ENCODE measurements around the gene BATF2. TPM values are rescaled to one million over a fixed set of nuclear protein-coding genes. Genes with fewer than 3 reads are reported as not detected.
A peak's percentile ranks its signal among the peaks of the same experiment; 100 is the strongest.

The BATF2 gene
- total and polyA plus RNA-seq, 9 of the 15 experiments (the other 6 are each of a cell fraction or from before 2014, with no cell fraction given): 1.7 to 8.9 (median 6.4) TPM

DNA sequence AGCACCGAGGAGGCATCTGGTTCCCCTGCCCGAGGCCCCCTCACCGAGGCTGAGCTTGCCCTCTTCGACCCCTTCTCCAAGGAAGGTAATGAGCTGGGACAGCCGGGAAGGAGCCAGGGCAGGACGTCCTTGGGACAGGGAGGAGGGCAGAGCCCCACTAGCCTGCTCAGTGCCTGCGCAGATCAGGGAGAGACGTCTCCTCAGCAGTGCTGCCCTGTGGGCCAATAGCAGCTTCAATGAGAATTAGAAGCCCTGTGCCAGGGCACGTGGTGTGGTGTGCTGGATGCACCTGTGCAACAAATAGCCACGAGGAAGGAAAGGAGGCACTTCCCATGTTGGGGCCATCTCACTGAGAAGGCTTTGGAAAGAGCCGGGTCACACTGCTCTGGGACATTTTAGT lies 38.8 kb upstream of the BATF2 start:
- intact Hi-C loops (cut with micrococcal nuclease): no loop called here
- Histone ChIP-seq H2AFZ (ENCODE audit: low read depth, low read length) (no peak overlapping the region), H3K4me2 (ENCODE audit: insufficient read depth, low read length) (no peak overlapping the region), H3K36me3 (ENCODE audit: control insufficient read depth, insufficient read depth, low read length) (peaks cover 24% of the 10 kb centered on the region; the same call in 1 of the 3 replicates), H3K4me3 (no peak overlapping the region), H3K9ac (ENCODE audit: insufficient read depth in 1 of 2, low read depth in 2 of 2, low read length in 2 of 2) (peak overlapping the region in 1 of 2 experiments; percentile 50; a peak in 1 of 4 replicates), H3K9me3 (replicated peaks; ENCODE audit: control insufficient read depth, insufficient read depth, low read depth, low read length) (no peaks in the 10 kb centered on the region), H3K79me2 (ENCODE audit: control insufficient read depth, insufficient read depth, low read length) (no peaks in the 10 kb centered on the region), H3K27ac (ENCODE audit: extremely low read depth, low read depth, low read length) (no peak overlapping the region), H4K20me1 (replicated peaks; ENCODE audit: control insufficient read depth, insufficient read depth, low read length) (no peaks in the 10 kb centered on the region), H3K9me1 (ENCODE audit: control insufficient read depth, insufficient read depth, low read length) (no peaks in the 10 kb centered on the region), H3K27me3 (ENCODE audit: control insufficient read depth in 2 of 2, insufficient read depth in 2 of 2, low read length in 2 of 2) (no peaks in the 10 kb centered on the region), H3K4me1 (replicated peaks in 1 of 2; ENCODE audit: control insufficient read depth in 2 of 2, insufficient read depth in 2 of 2, low read length in 2 of 2) (peaks cover 5 to 18% of the 10 kb centered on the region in 2 experiments; a peak in 3 of 5 replicates)
- 59% methylated on average over 10 of the region's 11 CpGs for WGBS (ENCODE audit: insufficient coverage, low coverage, missing lambda C conversion rate)
- in situ Hi-C loops (cut with MboI): no loop called here
- FAIRE-seq (no peak), DNase-seq (ENCODE audit: extremely low read depth in 1 of 4, low spot score in 3 of 4) (no peak), ATAC-seq (no peak)
- ChIA-PET POLR2A (interaction anchor here (0.6 to 0.8 kb wide), 2 partner anchors 63 to 82 kb away, joined by 3 to 4 read pairs; partner anchors contain the start of gene ZNHIT2), CTCF (ENCODE audit: low intra/inter-chr PET ratio) (no interaction called here)
- BruUV-seq (replicated peaks): no TSS peak
- no peak for TF ChIP-seq TFE3 (CRISPR knock-in tag; IDR thresholded peaks at IDR 0.05)
- no peak for TF ChIP-seq NFATC3 (IDR thresholded peaks at IDR 0.05)
- no peak for TF ChIP-seq PYGO2 (tag; IDR thresholded peaks at IDR 0.05)
- no peak for TF ChIP-seq ETV1 (tag; conservative IDR thresholded peaks at IDR 0.05; ENCODE audit: low read depth)
- no peak for TF ChIP-seq CXXC5 (CRISPR knock-in tag; IDR thresholded peaks at IDR 0.05)
- no peak for TF ChIP-seq MEF2A (IDR thresholded peaks at IDR 0.05; ENCODE audit: control insufficient read depth, low read depth, low read length)
